CD4-positive, alpha-beta memory T cell (primary cell): ENCODE results near the gene LTBP2. TPM values are rescaled to one million over a fixed set of nuclear protein-coding genes. Genes with fewer than 3 reads are reported as not detected.
A peak's percentile ranks its signal among the peaks of the same experiment; 100 is the strongest.

Source experiments
- CTCF ChIA-PET: fragments of 350-600 bp; sonication (Branson Sonifier 250); formaldehyde crosslinking; loops from one replicate; lab custom pipeline; 2021; ENCODE audit warnings: inconsistent platforms; ENCODE audit not compliant: partially characterized antibody; lab: Charles Lee
- POLR2A ChIA-PET: fragments of 350-600 bp; sonication (Branson Sonifier 250); formaldehyde crosslinking; loops from one replicate; lab custom pipeline; 2021; ENCODE audit not compliant: partially characterized antibody; lab: Charles Lee
- DNase-seq, 5 donors: peaks; one replicate each; pipeline versions ENCODE4 v3.0.0 to v3.0.0-alpha.2; 2020 to 2022; ENCODE audit warnings: mixed read lengths in 1 of 5
- H3K27ac ChIP-seq: one replicate; pipeline ENCODE4 v1.7.0; 2013; ENCODE audit warnings: low read depth, low read length
- H3K27me3 ChIP-seq: 2 replicates; pipeline ENCODE4 v1.7.0; 2013; ENCODE audit warnings: mild to moderate bottlenecking, low read length, moderate library complexity; ENCODE audit not compliant: insufficient read depth
- H3K36me3 ChIP-seq: 2 replicates; pipeline ENCODE4 v1.7.0; 2013; ENCODE audit warnings: mild to moderate bottlenecking, low read length, moderate library complexity; ENCODE audit not compliant: insufficient read depth
- H3K4me1 ChIP-seq: 2 replicates; pipeline ENCODE4 v1.7.0; 2013; ENCODE audit warnings: mild to moderate bottlenecking, low read length, moderate library complexity; ENCODE audit not compliant: insufficient read depth
- H3K4me3 ChIP-seq, 2 donors: one replicate each; pipeline ENCODE4 v1.7.0; 2013; ENCODE audit warnings: low read length in 2 of 2, mild to moderate bottlenecking in 1 of 2
- H3K9me3 ChIP-seq, 2 donors: one replicate each; pipeline ENCODE4 v1.7.0; 2013; ENCODE audit warnings: low read length in 2 of 2, control low read depth in 1 of 2; ENCODE audit not compliant: control insufficient read depth in 1 of 2
- H3K27ac Mint-ChIP-seq, 7 donors: one replicate each; pipeline ENCODE4 v1.8.0; 2020 to 2021; ENCODE audit warnings: mixed read lengths in 7 of 7, mild to moderate bottlenecking in 6 of 7, inconsistent platforms in 3 of 7, moderate library complexity in 3 of 7
- H3K27me3 Mint-ChIP-seq, 2 donors: one replicate each; pipeline ENCODE4 v1.8.0; 2020 to 2021; ENCODE audit warnings: mixed read lengths in 2 of 2
- H3K36me3 Mint-ChIP-seq, 2 donors: one replicate each; pipeline ENCODE4 v1.8.0; 2020 to 2021; ENCODE audit warnings: mixed read lengths in 2 of 2, inconsistent platforms in 1 of 2, mild to moderate bottlenecking in 1 of 2
- H3K4me1 Mint-ChIP-seq, 4 donors: one replicate each; pipeline ENCODE4 v1.8.0; 2020 to 2021; ENCODE audit warnings: mixed read lengths in 4 of 4, mild to moderate bottlenecking in 1 of 4
- H3K4me3 Mint-ChIP-seq, 8 donors: one replicate each; pipeline ENCODE4 v1.8.0; 2020 to 2021; ENCODE audit warnings: mixed read lengths in 8 of 8, mild to moderate bottlenecking in 7 of 8, moderate library complexity in 6 of 8, inconsistent platforms in 3 of 8
- H3K9me3 Mint-ChIP-seq, 8 donors: one replicate each; pipeline ENCODE4 v1.8.0; 2020 to 2021; ENCODE audit warnings: mixed read lengths in 8 of 8, mild to moderate bottlenecking in 5 of 8, inconsistent platforms in 3 of 8, moderate library complexity in 1 of 8
- intact Hi-C: fragments of 100-400 bp; cut with micrococcal nuclease; formaldehyde crosslinking; loops from one replicate; pipeline ENCODE4 v1.15.1; 2023
- polyA plus RNA-seq, 2 donors: library from polyadenylated mRNA; unstranded; fragments of 300-500 nt; fragmentation: Illumina TruSeq; gene quantifications; one replicate each; pipeline ENCODE4 v1.2.3, GENCODE V29; 2021
- total RNA-seq, 2 experiments: library from RNA; stranded (reverse); gene quantifications; one replicate each; pipeline ENCODE4 v1.2.3, GENCODE V29; 2021

LTBP2 gene
- total and polyA plus RNA-seq, 4 experiments from 2014 or later = 0.11 to 0.44 (median 0.36) TPM

GRCh38 chr14:74593241-74593953, 18.6 kb downstream of the LTBP2 start:
- Mint-ChIP-seq H3K4me1 (no peaks in the 10 kb centered on the region), H3K27ac (no peak overlapping the region), H3K9me3 (no peaks in the 10 kb centered on the region), H3K4me3 (no peak overlapping the region), H3K36me3 (no peaks in the 10 kb centered on the region), H3K27me3 (peaks cover 2 to 4% of the 10 kb centered on the region in 2 donors)
- no peaks in the 10 kb centered on the region for H3K27me3 ChIP-seq
- no peaks in the 10 kb centered on the region for H3K9me3 ChIP-seq
- no peak overlapping the region for H3K27ac ChIP-seq
- ChIA-PET POLR2A (no interaction called here), CTCF (no interaction called here)
- no peaks in the 10 kb centered on the region for H3K36me3 ChIP-seq
- no peak overlapping the region for H3K4me3 ChIP-seq
- intact Hi-C loops = no loop called here
- no peak for DNase-seq
- H3K4me1 ChIP-seq = no peaks in the 10 kb centered on the region

- Mint-ChIP-seq H3K9me3 (no peaks in the 10 kb centered on the region), H3K4me3 (no peak overlapping the region), H3K36me3 (no peaks in the 10 kb centered on the region), H3K4me1 (no peaks in the 10 kb centered on the region), H3K27me3 (peaks cover 2 to 4% of the 10 kb centered on the region in 2 donors), H3K27ac (no peak overlapping the region)
- POLR2A ChIA-PET = no interaction called here
- intact Hi-C loops = no loop called here
- H3K9me3 ChIP-seq = no peaks in the 10 kb centered on the region
- DNase-seq = no peak
- no peak overlapping the region for H3K27ac ChIP-seq
- H3K36me3 ChIP-seq = no peaks in the 10 kb centered on the region
- no peaks in the 10 kb centered on the region for H3K4me1 ChIP-seq
- CTCF ChIA-PET = no interaction called here
- no peak overlapping the region for H3K4me3 ChIP-seq
- H3K27me3 ChIP-seq = no peaks in the 10 kb centered on the region
These were observed 19.4 kb downstream of the LTBP2 start for GRCh38 chr14:74592476-74593201.

- Histone ChIP-seq H3K4me1 (no peaks in the 10 kb centered on the region), H3K27me3 (no peaks in the 10 kb centered on the region), H3K36me3 (no peaks in the 10 kb centered on the region), H3K4me3 (no peak overlapping the region), H3K27ac (no peak overlapping the region), H3K9me3 (no peaks in the 10 kb centered on the region)
- Mint-ChIP-seq H3K36me3 (no peaks in the 10 kb centered on the region), H3K4me3 (no peak overlapping the region), H3K9me3 (no peaks in the 10 kb centered on the region), H3K27ac (no peak overlapping the region), H3K4me1 (no peaks in the 10 kb centered on the region), H3K27me3 (peaks cover 2 to 4% of the 10 kb centered on the region in 2 donors)
- DNase-seq = no peak
- ChIA-PET POLR2A (no interaction called here), CTCF (no interaction called here)
- intact Hi-C loops = no loop called here
These were observed 20.1 kb downstream of the LTBP2 start for GRCh38 chr14:74591899-74592298.

GRCh38 chr14:74591394-74591793, 20.6 kb downstream of the LTBP2 start:
- CTCF ChIA-PET = interaction anchor here (1.0 kb wide), 1 partner anchor 18 kb away, joined by 3 read pairs; no protein-coding TSS in a partner anchor
- no peaks in the 10 kb centered on the region for H3K36me3 Mint-ChIP-seq

GRCh38 chr14:74589291-74589879, 22.7 kb downstream of the LTBP2 start:
- intact Hi-C loops = no loop called here
- Mint-ChIP-seq H3K9me3 (no peaks in the 10 kb centered on the region), H3K36me3 (no peaks in the 10 kb centered on the region), H3K27me3 (no peaks in the 10 kb centered on the region), H3K4me1 (no peaks in the 10 kb centered on the region), H3K4me3 (no peak overlapping the region), H3K27ac (no peak overlapping the region)
- DNase-seq = no peak
- Histone ChIP-seq H3K4me3 (no peak overlapping the region), H3K4me1 (no peaks in the 10 kb centered on the region), H3K27ac (no peak overlapping the region), H3K36me3 (no peaks in the 10 kb centered on the region), H3K27me3 (no peaks in the 10 kb centered on the region), H3K9me3 (no peaks in the 10 kb centered on the region)
- ChIA-PET CTCF (interaction anchor here (0.8 kb wide), 1 partner anchor 19 kb away, joined by 4 read pairs; no protein-coding TSS in a partner anchor), POLR2A (no interaction called here)

More at GRCh38 chr14:74591394-74591793, 20.6 kb downstream of the LTBP2 start:
- no peak for DNase-seq
- no peaks in the 10 kb centered on the region for H3K27me3 ChIP-seq
- no peak overlapping the region for H3K4me3 Mint-ChIP-seq
- H3K9me3 Mint-ChIP-seq = no peaks in the 10 kb centered on the region
- H3K4me1 ChIP-seq = no peaks in the 10 kb centered on the region
- H3K27me3 Mint-ChIP-seq = peaks cover 0 to under 1% of the 10 kb centered on the region in 2 donors
- no peaks in the 10 kb centered on the region for H3K4me1 Mint-ChIP-seq
- no peaks in the 10 kb centered on the region for H3K9me3 ChIP-seq
- H3K4me3 ChIP-seq = no peak overlapping the region
- POLR2A ChIA-PET = no interaction called here
- intact Hi-C loops = no loop called here
- no peak overlapping the region for H3K27ac Mint-ChIP-seq
- H3K36me3 ChIP-seq = no peaks in the 10 kb centered on the region
- H3K27ac ChIP-seq = no peak overlapping the region

- no peaks in the 10 kb centered on the region for H3K4me1 ChIP-seq
- Mint-ChIP-seq H3K27me3 (no peaks in the 10 kb centered on the region), H3K4me3 (no peak overlapping the region), H3K9me3 (no peaks in the 10 kb centered on the region), H3K4me1 (peaks cover 0 to under 1% (median 0%) of the 10 kb centered on the region in 4 donors), H3K27ac (no peak overlapping the region), H3K36me3 (no peaks in the 10 kb centered on the region)
- DNase-seq = no peak
- H3K9me3 ChIP-seq = no peaks in the 10 kb centered on the region
- intact Hi-C loops = no loop called here
- ChIA-PET CTCF (interaction anchor here (1.1 kb wide), 1 partner anchor 31 kb away, joined by 3 read pairs; no protein-coding TSS in a partner anchor), POLR2A (no interaction called here)
- no peaks in the 10 kb centered on the region for H3K27me3 ChIP-seq
- no peak overlapping the region for H3K4me3 ChIP-seq
- no peaks in the 10 kb centered on the region for H3K36me3 ChIP-seq
- H3K27ac ChIP-seq = no peak overlapping the region
These were observed 24.7 kb downstream of the LTBP2 start for GRCh38 chr14:74587363-74587707.

GRCh38 chr14:74586681-74587362, 25.2 kb downstream of the LTBP2 start:
- Mint-ChIP-seq H3K4me1 (peaks cover 0 to 2% (median 0%) of the 10 kb centered on the region in 4 donors), H3K27ac (peak overlapping the region in 1 of 7 donors; percentile 24), H3K9me3 (no peaks in the 10 kb centered on the region), H3K36me3 (no peaks in the 10 kb centered on the region), H3K4me3 (no peak overlapping the region), H3K27me3 (no peaks in the 10 kb centered on the region)
- Histone ChIP-seq H3K9me3 (no peaks in the 10 kb centered on the region), H3K27ac (no peak overlapping the region), H3K36me3 (no peaks in the 10 kb centered on the region), H3K4me3 (no peak overlapping the region), H3K4me1 (no peaks in the 10 kb centered on the region), H3K27me3 (no peaks in the 10 kb centered on the region)
- no peak for DNase-seq
- POLR2A ChIA-PET = no interaction called here
- CTCF ChIA-PET = interaction anchor here (1.1 kb wide), 1 partner anchor 31 kb away, joined by 3 read pairs; no protein-coding TSS in a partner anchor
- intact Hi-C loops = no loop called here
